Activated T-cell treated with anti-CD3 and anti-CD28 coated beads, Interleukin-2, amount 50 U/mL, for 4 hours (primary cell): ENCODE results near the gene NUDCD2. TPM values are rescaled to one million over a fixed set of nuclear protein-coding genes. Genes with fewer than 3 reads are reported as not detected.
"Not testable (repeated sequence)": the region's sequence is repeated elsewhere in the genome, so short reads cannot be mapped to it uniquely, and the experiment has no call there.

Experiments used
- ATAC-seq, 2 donors: fragments of 200-7000 bp; cut with Tn5 transposase; one replicate each; pipeline ENCODE4 v1.10.0; 2021
- DNase-seq: peaks from one replicate; pipeline ENCODE4 v3.0.0-alpha.2; 2020
- H3K27me3 Mint-ChIP-seq: one replicate; pipeline ENCODE4 v1.8.0; 2021; ENCODE audit warnings: low read depth, mixed read lengths
- H3K36me3 Mint-ChIP-seq: one replicate; pipeline ENCODE4 v1.8.0; 2022; ENCODE audit warnings: mixed read lengths; ENCODE audit not compliant: insufficient read depth
- H3K4me1 Mint-ChIP-seq: one replicate; pipeline ENCODE4 v1.8.0; 2021; ENCODE audit warnings: low read depth, mixed read lengths
- H3K4me3 Mint-ChIP-seq: one replicate; pipeline ENCODE4 v1.8.0; 2021; ENCODE audit warnings: mild to moderate bottlenecking, moderate library complexity, mixed read lengths
- H3K9me3 Mint-ChIP-seq: one replicate; pipeline ENCODE4 v1.8.0; 2021; ENCODE audit warnings: mixed read lengths
- total RNA-seq, 3 donors: library from RNA; stranded (reverse); gene quantifications; one replicate each; pipeline ENCODE4 v1.2.1, GENCODE V29; 2021

The NUDCD2 gene
- total RNA-seq, 3 donors from 2014 or later: 41.5 to 51.5 (median 41.9) TPM

- DNase-seq, H3K4me1 Mint-ChIP-seq, H3K4me3 Mint-ChIP-seq, H3K36me3 Mint-ChIP-seq, ATAC-seq, H3K9me3 Mint-ChIP-seq: not testable (repeated sequence)
- peaks cover 13% of the 10 kb centered on the region for H3K27me3 Mint-ChIP-seq
Observed at GRCh38 chr5:163426128-163426527, 33.8 kb downstream of the NUDCD2 start.

GRCh38 chr5:163424836-163425235 is 35.1 kb downstream of the NUDCD2 start:
- no peak for DNase-seq
- Mint-ChIP-seq H3K4me1 (peaks cover 3% of the 10 kb centered on the region), H3K36me3 (no peaks in the 10 kb centered on the region), H3K9me3 (no peaks in the 10 kb centered on the region), H3K27me3 (peaks cover 14% of the 10 kb centered on the region), H3K4me3 (no peak overlapping the region)
- no peak for ATAC-seq

- H3K36me3 Mint-ChIP-seq, DNase-seq, H3K9me3 Mint-ChIP-seq, ATAC-seq, H3K4me3 Mint-ChIP-seq, H3K4me1 Mint-ChIP-seq: not testable (repeated sequence)
- H3K27me3 Mint-ChIP-seq: peaks cover 25% of the 10 kb centered on the region
Observed at GRCh38 chr5:163415673-163416072, 44.2 kb downstream of the NUDCD2 start.

GRCh38 chr5:163410505-163410904 is 49.4 kb downstream of the NUDCD2 start:
- H3K4me1 Mint-ChIP-seq: peaks cover 2% of the 10 kb centered on the region

GRCh38 chr5:163409384-163409783 is 50.5 kb downstream of the NUDCD2 start:
- no peak overlapping the region for H3K4me3 Mint-ChIP-seq

More at GRCh38 chr5:163410505-163410904, 49.4 kb downstream of the NUDCD2 start:
- Mint-ChIP-seq H3K4me3 (no peak overlapping the region), H3K27me3 (peaks cover 17% of the 10 kb centered on the region), H3K9me3 (no peaks in the 10 kb centered on the region), H3K36me3 (no peaks in the 10 kb centered on the region)
- DNase-seq (no peak), ATAC-seq (no peak)

GRCh38 chr5:163408311-163408923 is 51.5 kb downstream of the NUDCD2 start:
- no peaks in the 10 kb centered on the region for H3K36me3 Mint-ChIP-seq
- ATAC-seq (peak; percentile 93), DNase-seq (peak; percentile 47)
- peaks cover 2% of the 10 kb centered on the region for H3K27me3 Mint-ChIP-seq
- H3K9me3 Mint-ChIP-seq: no peaks in the 10 kb centered on the region
- no peak overlapping the region for H3K4me3 Mint-ChIP-seq
- H3K4me1 Mint-ChIP-seq: peaks cover 2% of the 10 kb centered on the region

More at GRCh38 chr5:163409384-163409783, 50.5 kb downstream of the NUDCD2 start:
- no peaks in the 10 kb centered on the region for H3K36me3 Mint-ChIP-seq
- peaks cover 2% of the 10 kb centered on the region for H3K4me1 Mint-ChIP-seq
- ATAC-seq (no peak), DNase-seq (no peak)
- H3K9me3 Mint-ChIP-seq: no peaks in the 10 kb centered on the region
- peaks cover 10% of the 10 kb centered on the region for H3K27me3 Mint-ChIP-seq

GRCh38 chr5:163407034-163407655 is 52.8 kb downstream of the NUDCD2 start:
- H3K36me3 Mint-ChIP-seq: no peaks in the 10 kb centered on the region
- no peak overlapping the region for H3K4me3 Mint-ChIP-seq
- DNase-seq (no peak), ATAC-seq (no peak)
- H3K4me1 Mint-ChIP-seq: peaks cover 2% of the 10 kb centered on the region
- no peaks in the 10 kb centered on the region for H3K9me3 Mint-ChIP-seq
- peaks cover 2% of the 10 kb centered on the region for H3K27me3 Mint-ChIP-seq

GRCh38 chr5:163404364-163405173 is 55.3 kb downstream of the NUDCD2 start:
- H3K4me1 Mint-ChIP-seq: peaks cover 2% of the 10 kb centered on the region
- no peak overlapping the region for H3K4me3 Mint-ChIP-seq
- DNase-seq: no peak
- no peak for ATAC-seq
- peaks cover 9% of the 10 kb centered on the region for H3K27me3 Mint-ChIP-seq
- H3K36me3 Mint-ChIP-seq: no peaks in the 10 kb centered on the region
- H3K9me3 Mint-ChIP-seq: no peaks in the 10 kb centered on the region

- no peak for DNase-seq
- Mint-ChIP-seq H3K36me3 (no peaks in the 10 kb centered on the region), H3K4me3 (no peak overlapping the region), H3K27me3 (peaks cover 15% of the 10 kb centered on the region), H3K4me1 (no peaks in the 10 kb centered on the region), H3K9me3 (no peaks in the 10 kb centered on the region)
- ATAC-seq: no peak
Observed at GRCh38 chr5:163402007-163402406, 57.9 kb downstream of the NUDCD2 start.

GRCh38 chr5:163401271-163401670 is 58.6 kb downstream of the NUDCD2 start:
- Mint-ChIP-seq H3K9me3 (no peaks in the 10 kb centered on the region), H3K36me3 (no peaks in the 10 kb centered on the region), H3K4me1 (no peaks in the 10 kb centered on the region), H3K4me3 (no peak overlapping the region), H3K27me3 (peaks cover 15% of the 10 kb centered on the region)
- ATAC-seq (no peak), DNase-seq (no peak)

GRCh38 chr5:163399923-163400322 is 60.0 kb downstream of the NUDCD2 start:
- Mint-ChIP-seq H3K4me3 (no peak overlapping the region), H3K9me3 (no peaks in the 10 kb centered on the region), H3K27me3 (peaks cover 15% of the 10 kb centered on the region), H3K4me1 (no peaks in the 10 kb centered on the region), H3K36me3 (no peaks in the 10 kb centered on the region)
- ATAC-seq (no peak), DNase-seq (no peak)

- Mint-ChIP-seq H3K9me3 (no peaks in the 10 kb centered on the region), H3K4me3 (no peak overlapping the region), H3K4me1 (no peaks in the 10 kb centered on the region), H3K36me3 (no peaks in the 10 kb centered on the region), H3K27me3 (peaks cover 23% of the 10 kb centered on the region)
- no peak for DNase-seq
- ATAC-seq: no peak
Observed at GRCh38 chr5:163397354-163397753, 62.5 kb downstream of the NUDCD2 start.

- not testable (repeated sequence) for H3K36me3 Mint-ChIP-seq, ATAC-seq, H3K4me3 Mint-ChIP-seq
Observed at GRCh38 chr5:163396818-163397340, 63.0 kb downstream of the NUDCD2 start.

More at GRCh38 chr5:163396818-163397340, 63.0 kb downstream of the NUDCD2 start:
- not testable (repeated sequence) for DNase-seq, H3K9me3 Mint-ChIP-seq, H3K4me1 Mint-ChIP-seq
- H3K27me3 Mint-ChIP-seq: peaks cover 25% of the 10 kb centered on the region
